ENCODE results near the gene PRKG1.

- TF ChIP-seq POLR2A (IDR thresholded peaks at IDR 0.05) = no peak
- no peak for TF ChIP-seq CTCF (IDR thresholded peaks at IDR 0.05)
Measured at GRCh38 chr10:51076299-51076841, 2.1 kb downstream of the PRKG1 start.
